ENCODE results near the gene RPS28. TPM values are rescaled to one million over a fixed set of nuclear protein-coding genes. Genes with fewer than 3 reads are reported as not detected.

The RPS28 gene
- total RNA-seq, 1 donor from 2014 or later = 1,352 TPM

- no peak for TF ChIP-seq CTCF (IDR thresholded peaks at IDR 0.05; ENCODE audit: unreplicated experiment)
- DNase-seq (ENCODE audit: low spot score in 2 of 2, unreplicated experiment in 2 of 2) = peak in 1 of 2 experiments; percentile 62
- Mint-ChIP-seq H3K4me3 (no peak overlapping the region), H3K36me3 (no peaks in the 10 kb centered on the region), H3K4me1 (no peaks in the 10 kb centered on the region), H3K27me3 (ENCODE audit: low read depth) (peaks cover 79% of the 10 kb centered on the region), H3K27ac (no peak overlapping the region), H3K9me3 (no peaks in the 10 kb centered on the region)
Measured at GRCh38 chr19:8334458-8335342, 13.4 kb downstream of the RPS28 start.

GRCh38 chr19:8335343-8336071 lies 14.2 kb downstream of the RPS28 start:
- H3K4me3 Mint-ChIP-seq = peak overlapping the region; percentile 33
- no peaks in the 10 kb centered on the region for H3K36me3 Mint-ChIP-seq
- TF ChIP-seq CTCF (IDR thresholded peaks at IDR 0.05; ENCODE audit: unreplicated experiment) = no peak
- no peak overlapping the region for H3K27ac Mint-ChIP-seq
- no peaks in the 10 kb centered on the region for H3K9me3 Mint-ChIP-seq
- no peaks in the 10 kb centered on the region for H3K4me1 Mint-ChIP-seq
- peaks cover 77% of the 10 kb centered on the region for H3K27me3 Mint-ChIP-seq (ENCODE audit: low read depth)
- DNase-seq (ENCODE audit: low spot score in 2 of 2, unreplicated experiment in 2 of 2) = no peak

- TF ChIP-seq CTCF (IDR thresholded peaks at IDR 0.05; ENCODE audit: unreplicated experiment) = no peak
- Mint-ChIP-seq H3K9me3 (no peaks in the 10 kb centered on the region), H3K27me3 (ENCODE audit: low read depth) (peaks cover 77% of the 10 kb centered on the region), H3K36me3 (no peaks in the 10 kb centered on the region), H3K4me1 (no peaks in the 10 kb centered on the region), H3K4me3 (peak overlapping the region; percentile 33), H3K27ac (no peak overlapping the region)
- no peak for DNase-seq (ENCODE audit: low spot score in 2 of 2, unreplicated experiment in 2 of 2)
Measured at GRCh38 chr19:8336072-8336569, 14.8 kb downstream of the RPS28 start.

DNA sequence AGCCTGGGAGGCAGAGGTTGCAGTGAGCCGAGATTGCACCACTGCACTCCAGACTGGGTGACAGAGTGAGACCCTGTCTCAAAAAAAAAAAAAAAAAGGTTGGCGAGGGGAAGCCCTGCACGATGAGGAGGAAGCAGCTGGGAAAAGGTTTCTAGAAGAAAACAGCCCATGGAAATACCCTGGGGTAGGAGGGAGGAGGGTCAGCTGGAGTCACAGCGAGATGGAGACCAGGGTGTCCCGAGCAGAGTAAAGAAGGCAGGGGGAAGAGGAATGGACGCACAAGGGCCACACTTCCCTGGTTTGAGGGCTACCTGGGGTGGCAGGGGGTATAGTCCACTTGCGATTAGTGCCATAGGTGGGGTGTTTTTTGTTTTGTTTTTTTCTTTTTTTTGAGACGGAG lies 15.4 kb downstream of the RPS28 start:
- H3K4me3 Mint-ChIP-seq = no peak overlapping the region

GRCh38 chr19:8337728-8338127 lies 16.4 kb downstream of the RPS28 start:
- TF ChIP-seq CTCF (IDR thresholded peaks at IDR 0.05; ENCODE audit: unreplicated experiment) = no peak
- H3K4me3 Mint-ChIP-seq = no peak overlapping the region
- no peaks in the 10 kb centered on the region for H3K9me3 Mint-ChIP-seq
- H3K36me3 Mint-ChIP-seq = no peaks in the 10 kb centered on the region
- peaks cover 77% of the 10 kb centered on the region for H3K27me3 Mint-ChIP-seq (ENCODE audit: low read depth)
- H3K4me1 Mint-ChIP-seq = no peaks in the 10 kb centered on the region
- DNase-seq (ENCODE audit: low spot score in 2 of 2, unreplicated experiment in 2 of 2) = no peak
- no peak overlapping the region for H3K27ac Mint-ChIP-seq

More for the DNA sequence above, 15.4 kb downstream of the RPS28 start:
- no peak for TF ChIP-seq CTCF (IDR thresholded peaks at IDR 0.05; ENCODE audit: unreplicated experiment)
- Mint-ChIP-seq H3K27ac (no peak overlapping the region), H3K4me1 (no peaks in the 10 kb centered on the region), H3K36me3 (no peaks in the 10 kb centered on the region), H3K27me3 (ENCODE audit: low read depth) (peaks cover 77% of the 10 kb centered on the region), H3K9me3 (no peaks in the 10 kb centered on the region)
- DNase-seq (ENCODE audit: low spot score in 2 of 2, unreplicated experiment in 2 of 2) = no peak

Measured in mesothelial cell of epicardium (in vitro differentiated cells).